ENCODE results near the gene DBN1. TPM values are rescaled to one million over a fixed set of nuclear protein-coding genes. Genes with fewer than 3 reads are reported as not detected.

The DBN1 gene
- total and polyA plus RNA-seq, 2 donors (not counting 1 experiment from before 2014, with no cell fraction given): 1.4 to 1.9 TPM

DNA sequence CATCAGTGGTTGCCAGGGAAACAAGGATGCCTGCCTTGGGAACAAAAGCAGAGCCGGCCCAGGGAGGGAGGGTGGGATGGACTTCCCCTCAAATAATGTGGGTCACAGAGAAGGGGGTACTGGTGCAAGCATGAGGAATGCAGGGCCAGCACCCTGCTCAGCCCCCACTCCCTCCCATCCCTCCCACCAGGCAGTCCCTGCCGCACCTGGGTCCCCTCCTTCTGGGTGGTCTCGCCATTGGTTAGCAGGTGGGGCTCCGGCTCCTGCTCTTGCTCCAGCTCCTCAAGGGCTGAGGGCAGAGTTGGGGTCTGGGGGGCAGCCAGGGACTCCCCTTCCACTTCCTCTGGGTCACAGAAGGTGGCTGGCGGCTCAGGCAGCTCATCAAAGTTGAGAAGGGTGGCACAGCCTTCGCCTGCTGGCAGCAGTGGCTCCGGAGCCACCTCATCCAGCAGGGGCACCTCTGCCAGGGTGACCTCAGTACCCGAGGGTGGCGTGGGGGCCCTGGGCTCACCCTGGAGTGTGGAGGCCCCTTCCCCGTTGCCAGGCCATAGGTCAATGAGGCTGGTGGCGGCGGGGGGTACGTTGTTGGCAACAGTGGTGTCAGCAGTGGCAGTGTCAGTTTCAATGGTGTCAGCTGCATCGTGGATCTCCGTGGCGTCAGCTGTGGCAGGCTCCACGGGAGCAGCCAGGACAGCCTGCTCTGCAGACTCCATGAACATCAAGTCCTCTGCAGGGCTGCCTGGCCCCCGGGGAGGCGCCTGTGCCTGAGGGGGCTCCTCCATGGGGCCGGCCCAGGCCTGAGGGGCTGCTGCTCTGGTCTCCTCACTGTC is 15.4 kb downstream of the DBN1 start:
- Histone ChIP-seq H4K20me1 (ENCODE audit: control insufficient read depth, insufficient read depth, low read length, poor library complexity, severe bottlenecking) (peaks cover 20% of the 10 kb centered on the region), H3K9me3 (ENCODE audit: control extremely low read depth in 1 of 3, control insufficient read depth in 2 of 3, insufficient read depth in 1 of 3, low read length in 2 of 3) (peaks cover 0 to 4% (median 0%) of the 10 kb centered on the region in 3 donors), H3K27ac (ENCODE audit: low read length in 2 of 2) (no peak overlapping the region), H3K4me1 (ENCODE audit: control insufficient read depth in 2 of 2, insufficient read depth in 2 of 2, low read length in 2 of 2) (peaks cover 15 to 26% of the 10 kb centered on the region in 2 donors), H3K4me3 (ENCODE audit: control extremely low read depth in 1 of 5, extremely low read depth in 1 of 5, insufficient read depth in 1 of 5, low read depth in 2 of 5, low read length in 4 of 5) (no peak overlapping the region), H2AFZ (ENCODE audit: insufficient read depth, low read depth, low read length, poor library complexity, severe bottlenecking) (no peak overlapping the region), H3K9ac (ENCODE audit: low read length) (no peak overlapping the region), H3K36me3 (replicated peaks in 1 of 2; ENCODE audit: control extremely low read depth in 1 of 2, control insufficient read depth in 1 of 2, extremely low read depth in 1 of 2, insufficient read depth in 2 of 2, low read length in 1 of 2) (no peaks in the 10 kb centered on the region), H3K4me2 (replicated peaks; ENCODE audit: low read depth, low read length, poor library complexity, severe bottlenecking) (no peak overlapping the region), H3K27me3 (replicated peaks in 1 of 4; ENCODE audit: control extremely low read depth in 1 of 4, control insufficient read depth in 3 of 4, insufficient read depth in 4 of 4, low read length in 3 of 4) (no peaks in the 10 kb centered on the region), H3K79me2 (ENCODE audit: control insufficient read depth, insufficient read depth, low read length) (peaks cover 4% of the 10 kb centered on the region)
- Mint-ChIP-seq H3K4me1 (peaks cover 18% of the 10 kb centered on the region), H3K9me3 (ENCODE audit: insufficient read depth) (no peaks in the 10 kb centered on the region), H3K27me3 (no peaks in the 10 kb centered on the region), H3K27ac (no peak overlapping the region), H3K4me3 (no peak overlapping the region)
- intact Hi-C loops (cut with micrococcal nuclease): loop anchor here (2.0 kb wide), 1 partner anchor 145 kb away; no protein-coding TSS in a partner anchor
- ATAC-seq (ENCODE audit: low read depth): no peak
- 96% methylated on average over 17 of the region's 20 CpGs for WGBS (ENCODE audit: insufficient coverage)
- TF ChIP-seq EZH2 (IDR thresholded peaks at IDR 0.05; ENCODE audit: borderline replicate concordance, insufficient read depth, low read depth, low read length, poor library complexity, severe bottlenecking): no peak
- TF ChIP-seq, protein P1, sequence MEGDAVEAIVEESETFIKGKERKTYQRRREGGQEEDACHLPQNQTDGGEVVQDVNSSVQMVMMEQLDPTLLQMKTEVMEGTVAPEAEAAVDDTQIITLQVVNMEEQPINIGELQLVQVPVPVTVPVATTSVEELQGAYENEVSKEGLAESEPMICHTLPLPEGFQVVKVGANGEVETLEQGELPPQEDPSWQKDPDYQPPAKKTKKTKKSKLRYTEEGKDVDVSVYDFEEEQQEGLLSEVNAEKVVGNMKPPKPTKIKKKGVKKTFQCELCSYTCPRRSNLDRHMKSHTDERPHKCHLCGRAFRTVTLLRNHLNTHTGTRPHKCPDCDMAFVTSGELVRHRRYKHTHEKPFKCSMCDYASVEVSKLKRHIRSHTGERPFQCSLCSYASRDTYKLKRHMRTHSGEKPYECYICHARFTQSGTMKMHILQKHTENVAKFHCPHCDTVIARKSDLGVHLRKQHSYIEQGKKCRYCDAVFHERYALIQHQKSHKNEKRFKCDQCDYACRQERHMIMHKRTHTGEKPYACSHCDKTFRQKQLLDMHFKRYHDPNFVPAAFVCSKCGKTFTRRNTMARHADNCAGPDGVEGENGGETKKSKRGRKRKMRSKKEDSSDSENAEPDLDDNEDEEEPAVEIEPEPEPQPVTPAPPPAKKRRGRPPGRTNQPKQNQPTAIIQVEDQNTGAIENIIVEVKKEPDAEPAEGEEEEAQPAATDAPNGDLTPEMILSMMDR (IDR thresholded peaks at IDR 0.05): peak; percentile 33
- no peak for DNase-seq
- CTCF ChIA-PET: interaction anchor here (1.0 to 21.3 kb wide), 14 partner anchors 12 to 150 kb away, joined by 3 to 628 read pairs (median 7); partner anchors contain the start of genes DBN1, DOK3, F12 and GRK6
- POLR2A ChIA-PET: interaction anchor here (0.5 to 6.7 kb wide), 5 partner anchors 20 to 140 kb away, joined by 3 to 87 read pairs (median 4); no protein-coding TSS in a partner anchor

Data from B cell (primary cell).